HL-60 (cell line): ENCODE measurements around the gene TNRC6C.
A peak's percentile ranks its signal among the peaks of the same experiment; 100 is the strongest.

Experiments
- DNase-seq, 2 experiments: peaks; one replicate each; pipeline ENCODE4 v3.0.0-alpha.2; 2010 to 2020; ENCODE audit warnings: low read depth in 1 of 2, low spot score in 1 of 2
- H3K27ac ChIP-seq: fragments of 250-450 bp; sonication (Bioruptor Pico); replicated peaks from 2 replicates; pipeline ENCODE4 v1.5.1; 2020; ENCODE audit warnings: mild to moderate bottlenecking, moderate library complexity
- H3K27me3 ChIP-seq: fragments of 250-450 bp; sonication (Bioruptor Pico); 2 replicates; pipeline ENCODE4 v1.5.1; 2021; ENCODE audit warnings: mild to moderate bottlenecking, moderate library complexity; ENCODE audit not compliant: insufficient read depth, poor library complexity, severe bottlenecking
- H3K4me3 ChIP-seq: replicated peaks from 2 replicates; pipeline ENCODE4 v1.5.1; 2011; ENCODE audit warnings: mild to moderate bottlenecking, control low read depth, low read length; ENCODE audit not compliant: insufficient read depth
- CTCF ChIP-seq: IDR thresholded peaks from one replicate; pipeline ENCODE4 v1.5.1; 2011; ENCODE audit warnings: low read length, control low read depth, inconsistent platforms; ENCODE audit not compliant: insufficient read depth
- GABPA ChIP-seq: IDR thresholded peaks from 2 replicates; pipeline ENCODE4 v1.6.1; 2012; ENCODE audit warnings: low read depth
- POLR2AphosphoS5 ChIP-seq: IDR thresholded peaks from 2 replicates; pipeline ENCODE4 v1.6.1; 2012; ENCODE audit warnings: low read depth
- REST ChIP-seq: IDR thresholded peaks from 2 replicates; pipeline ENCODE4 v1.6.1; 2012; ENCODE audit warnings: low read depth; ENCODE audit not compliant: insufficient replicate concordance
- SPI1 ChIP-seq: IDR thresholded peaks from 2 replicates; pipeline ENCODE4 v1.6.1; 2012; ENCODE audit warnings: low read depth, mild to moderate bottlenecking, borderline replicate concordance

The TNRC6C gene

GRCh38 chr17:77959126-77959925 lies 823 bp downstream of the TNRC6C start:
- peak overlapping the region; percentile 61 for H3K4me3 ChIP-seq
- no peak for DNase-seq
- no peak overlapping the region for H3K27ac ChIP-seq
- TF ChIP-seq REST (no peak), POLR2AphosphoS5 (no peak), CTCF (no peak), SPI1 (no peak), GABPA (no peak)
- H3K27me3 ChIP-seq: peaks cover 8% of the 10 kb centered on the region

GRCh38 chr17:77959926-77960521 lies 1.5 kb downstream of the TNRC6C start:
- H3K4me3 ChIP-seq: peak overlapping the region; percentile 61
- TF ChIP-seq SPI1 (no peak), CTCF (no peak), POLR2AphosphoS5 (no peak), REST (no peak), GABPA (no peak)
- no peak overlapping the region for H3K27ac ChIP-seq
- H3K27me3 ChIP-seq: peaks cover 8% of the 10 kb centered on the region
- DNase-seq: no peak

- DNase-seq: no peak
- Histone ChIP-seq H3K27ac (no peak overlapping the region), H3K27me3 (peaks cover 6% of the 10 kb centered on the region), H3K4me3 (no peak overlapping the region)
- TF ChIP-seq CTCF: no peak
- TF ChIP-seq SPI1: no peak
- no peak for TF ChIP-seq REST
- TF ChIP-seq GABPA: no peak
- TF ChIP-seq POLR2AphosphoS5: no peak
These were observed 3.2 kb downstream of the TNRC6C start for GRCh38 chr17:77961741-77962140.
